PC-9 (cell line): ENCODE results near the gene RUVBL2. TPM values are rescaled to one million over a fixed set of nuclear protein-coding genes. Genes with fewer than 3 reads are reported as not detected.

Experiments used
- BruUV-seq: library from RNA; stranded (reverse); fragments of 400-500 nt; replicated peaks from 2 replicates; lab custom pipeline; 2021; lab: Mats Ljungman, UMichigan
- CTCF ChIA-PET: fragments of 300-600 bp; sonication (Branson Sonifier 250); formaldehyde crosslinking; loops from one replicate; lab custom pipeline; 2022; ENCODE audit warnings: antibody characterized with exemption; lab: Charles Lee
- POLR2A ChIA-PET: fragments of 300-600 bp; sonication (Branson Sonifier 250); formaldehyde crosslinking; loops from one replicate; lab custom pipeline; 2022; ENCODE audit warnings: antibody characterized with exemption; ENCODE audit not compliant: unreplicated experiment; lab: Charles Lee
- DNase-seq, 2 experiments: peaks; one replicate each; pipeline versions ENCODE4 v3.0.0 to v3.0.0-alpha.2; 2015 to 2022; ENCODE audit warnings: mixed read lengths in 1 of 2
- H2AFZ ChIP-seq: fragments of 200-600 bp; sonication (generic); 2 replicates; pipeline ENCODE4 v1.8.1; 2017; ENCODE audit warnings: antibody characterized with exemption
- H3F3A ChIP-seq: fragments of 200-600 bp; sonication (generic); 2 replicates; pipeline ENCODE4 v1.8.1; 2017; ENCODE audit warnings: antibody characterized with exemption, mild to moderate bottlenecking, low read depth; ENCODE audit not compliant: insufficient read depth
- H3K27ac ChIP-seq: fragments of 200-600 bp; sonication (generic); 2 replicates; pipeline ENCODE4 v1.6.1; 2016; ENCODE audit warnings: mixed run types
- H3K27me3 ChIP-seq: fragments of 200-600 bp; sonication (generic); 2 replicates; pipeline ENCODE4 v1.6.1; 2016; ENCODE audit warnings: low read depth, mixed run types; ENCODE audit not compliant: insufficient read depth
- H3K36me3 ChIP-seq: fragments of 200-600 bp; sonication (generic); 2 replicates; pipeline ENCODE4 v1.6.1; 2016; ENCODE audit warnings: low read depth, mixed run types
- H3K4me1 ChIP-seq: fragments of 200-600 bp; sonication (generic); replicated peaks from 2 replicates; pipeline ENCODE4 v1.6.1; 2016; ENCODE audit warnings: mixed run types; ENCODE audit not compliant: insufficient read depth
- H3K4me2 ChIP-seq: fragments of 200-600 bp; sonication (generic); 2 replicates; pipeline ENCODE4 v1.6.1; 2017; ENCODE audit warnings: mixed run types
- H3K4me3 ChIP-seq: fragments of 200-600 bp; sonication (generic); 2 replicates; pipeline ENCODE4 v1.6.1; 2016; ENCODE audit warnings: mixed run types
- H3K79me2 ChIP-seq: fragments of 200-600 bp; sonication (generic); 2 replicates; pipeline ENCODE4 v1.6.1; 2017; ENCODE audit warnings: low read depth, mixed run types
- H3K9me2 ChIP-seq: fragments of 200-600 bp; sonication (generic); 2 replicates; pipeline ENCODE4 v1.8.1; 2017; ENCODE audit warnings: mild to moderate bottlenecking; ENCODE audit not compliant: insufficient read depth
- H3K9me3 ChIP-seq: fragments of 200-600 bp; sonication (generic); 2 replicates; pipeline ENCODE4 v1.8.1; 2016; ENCODE audit warnings: low read depth; ENCODE audit not compliant: insufficient read depth
- H4K20me1 ChIP-seq: fragments of 200-600 bp; sonication (generic); 2 replicates; pipeline ENCODE4 v1.8.1; 2017; ENCODE audit not compliant: insufficient read depth
- CTCF ChIP-seq: fragments of 200-600 bp; sonication (generic); conservative IDR thresholded peaks from 2 replicates; pipeline ENCODE4 v1.6.1; 2017; ENCODE audit warnings: mixed run types, antibody characterized with exemption, mild to moderate bottlenecking, moderate library complexity
- EZH2 ChIP-seq: fragments of 200-600 bp; sonication (generic); IDR thresholded peaks from 2 replicates; pipeline ENCODE4 v1.8.0; 2017; ENCODE audit warnings: antibody characterized with exemption, low read depth
- intact Hi-C: fragments of 100-400 bp; cut with micrococcal nuclease; formaldehyde crosslinking; loops from one replicate; pipeline ENCODE4 v1.10.0; 2022; ENCODE audit not compliant: unreplicated experiment
- total RNA-seq: library from RNA; stranded (reverse); gene quantifications from 2 replicates; pipeline ENCODE4 v1.2.3, GENCODE V29; 2021

The RUVBL2 gene
- total RNA-seq, 1 experiment from 2014 or later, result 179 TPM

GRCh38 chr19:48950830-48951519 lies 42.7 kb upstream of the RUVBL2 start:
- H3K9me2 ChIP-seq, result no peaks in the 10 kb centered on the region
- peaks cover 9% of the 10 kb centered on the region; the same call in 1 of the 2 replicates for H3F3A ChIP-seq
- no peak for DNase-seq
- POLR2A ChIA-PET, result no interaction called here
- peaks cover 12% of the 10 kb centered on the region for H3K79me2 ChIP-seq
- TF ChIP-seq EZH2, result no peak
- TF ChIP-seq CTCF, result no peak
- H3K27ac ChIP-seq, result no peak overlapping the region
- no peaks in the 10 kb centered on the region for H4K20me1 ChIP-seq
- no peak overlapping the region for H3K4me2 ChIP-seq
- H3K27me3 ChIP-seq, result no peaks in the 10 kb centered on the region
- H3K36me3 ChIP-seq, result no peaks in the 10 kb centered on the region
- peaks cover 6% of the 10 kb centered on the region; the same call in 1 of the 2 replicates for H3K4me1 ChIP-seq
- H3K9me3 ChIP-seq, result no peaks in the 10 kb centered on the region
- no TSS peak for BruUV-seq
- intact Hi-C loops, result no loop called here
- H3K4me3 ChIP-seq, result no peak overlapping the region
- H2AFZ ChIP-seq, result no peak overlapping the region
- CTCF ChIA-PET, result no interaction called here

- TF ChIP-seq CTCF, result no peak
- no peak for TF ChIP-seq EZH2
- Histone ChIP-seq H3K4me2 (no peak overlapping the region), H3K4me3 (no peak overlapping the region), H3K27ac (no peak overlapping the region), H3F3A (peaks cover 21% of the 10 kb centered on the region; the same call in 1 of the 2 replicates), H3K36me3 (peaks cover 9% of the 10 kb centered on the region; the same call in 1 of the 2 replicates), H3K4me1 (peaks cover 10% of the 10 kb centered on the region; the same call in 1 of the 2 replicates), H3K27me3 (no peaks in the 10 kb centered on the region), H3K9me2 (no peaks in the 10 kb centered on the region), H3K9me3 (no peaks in the 10 kb centered on the region), H3K79me2 (peaks cover 21% of the 10 kb centered on the region), H2AFZ (no peak overlapping the region), H4K20me1 (no peaks in the 10 kb centered on the region)
- CTCF ChIA-PET, result interaction anchor here (0.6 kb wide), 1 partner anchor 1162 kb away, joined by 3 read pairs; no protein-coding TSS in a partner anchor
- intact Hi-C loops, result no loop called here
- DNase-seq, result no peak
- no TSS peak for BruUV-seq
- POLR2A ChIA-PET, result no interaction called here
Observed at GRCh38 chr19:48953141-48953540, 40.5 kb upstream of the RUVBL2 start.

- Histone ChIP-seq H3K79me2 (peaks cover 21% of the 10 kb centered on the region), H3K9me3 (no peaks in the 10 kb centered on the region), H3K4me1 (peaks cover 10% of the 10 kb centered on the region; the same call in 1 of the 2 replicates), H3K4me3 (peak overlapping the region; percentile 92), H2AFZ (peak overlapping the region; percentile 92), H3K27ac (peak overlapping the region; percentile 22; the same call in 1 of the 2 replicates), H3K4me2 (peak overlapping the region; percentile 82), H3K36me3 (peaks cover 9% of the 10 kb centered on the region; the same call in 1 of the 2 replicates), H4K20me1 (no peaks in the 10 kb centered on the region), H3F3A (peaks cover 28% of the 10 kb centered on the region), H3K27me3 (no peaks in the 10 kb centered on the region), H3K9me2 (no peaks in the 10 kb centered on the region)
- CTCF ChIA-PET, result interaction anchor here (0.6 kb wide), 2 partner anchors 110 to 112 kb away, joined by 3 to 5 read pairs; no protein-coding TSS in a partner anchor
- intact Hi-C loops, result loop anchor here (1.0 kb wide), 1 partner anchor 21 kb away; the partner anchor contains the start of gene DHDH
- POLR2A ChIA-PET, result interaction anchor here (0.6 kb wide), 1 partner anchor 28 kb away, joined by 6 read pairs; no protein-coding TSS in a partner anchor
- TSS peak; percentile 79 for BruUV-seq
- TF ChIP-seq CTCF (no peak), EZH2 (no peak)
- no peak for DNase-seq
Observed at GRCh38 chr19:48953990-48954594, 39.6 kb upstream of the RUVBL2 start.
